GM18505 (cell line): ENCODE results near the gene CALD1.

Source experiments
- ATAC-seq: cut with Tn5 transposase; IDR thresholded peaks from one replicate; pipeline ENCODE4 v1.9.1; 2021; ENCODE audit not compliant: unreplicated experiment
- POLR2A ChIP-seq: IDR thresholded peaks from 4 replicates; pipeline ENCODE4 v1.6.1; 2011; ENCODE audit warnings: borderline replicate concordance; ENCODE audit not compliant: insufficient read depth, insufficient read length; ENCODE audit errors: extremely low read depth

The CALD1 gene

DNA sequence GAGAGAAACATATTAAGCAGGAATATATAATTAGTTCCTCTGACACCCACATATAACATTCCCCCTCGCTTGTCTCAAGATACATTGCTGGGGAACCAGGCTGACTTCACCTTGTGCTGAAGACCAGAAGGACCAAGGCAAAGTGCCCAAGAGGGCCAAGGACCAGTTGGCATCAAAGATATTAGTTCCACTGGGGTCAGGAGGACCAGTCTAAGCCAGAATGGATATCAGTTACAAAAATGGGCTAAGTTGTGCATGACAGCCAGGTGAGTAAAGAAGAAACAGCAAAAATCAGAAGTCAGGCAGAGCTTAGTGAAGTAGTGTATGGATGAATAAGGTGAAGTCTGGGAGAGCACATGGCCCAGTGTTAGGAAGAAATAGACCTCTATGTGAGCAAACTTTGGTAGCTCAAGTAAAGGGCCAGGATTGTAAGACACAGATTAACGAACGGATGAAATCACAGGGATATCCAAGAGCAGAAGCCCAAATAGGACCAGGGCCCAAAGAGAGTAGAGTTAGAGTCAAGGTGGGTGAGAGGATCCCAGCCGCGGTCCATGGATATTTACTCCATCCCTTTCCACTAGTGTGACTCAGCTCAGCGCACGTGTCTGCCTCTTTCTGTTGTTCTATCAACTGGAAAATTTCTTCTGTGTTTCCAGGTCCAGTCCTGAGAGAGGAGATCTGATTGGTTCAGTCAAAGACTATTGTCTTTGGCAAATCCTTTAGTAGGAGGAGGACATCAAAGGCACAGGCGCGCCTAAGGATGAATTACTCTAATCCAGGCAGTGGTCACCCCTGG lies 5.0 kb downstream of the CALD1 start:
- no peak for TF ChIP-seq POLR2A
- ATAC-seq: no peak

DNA sequence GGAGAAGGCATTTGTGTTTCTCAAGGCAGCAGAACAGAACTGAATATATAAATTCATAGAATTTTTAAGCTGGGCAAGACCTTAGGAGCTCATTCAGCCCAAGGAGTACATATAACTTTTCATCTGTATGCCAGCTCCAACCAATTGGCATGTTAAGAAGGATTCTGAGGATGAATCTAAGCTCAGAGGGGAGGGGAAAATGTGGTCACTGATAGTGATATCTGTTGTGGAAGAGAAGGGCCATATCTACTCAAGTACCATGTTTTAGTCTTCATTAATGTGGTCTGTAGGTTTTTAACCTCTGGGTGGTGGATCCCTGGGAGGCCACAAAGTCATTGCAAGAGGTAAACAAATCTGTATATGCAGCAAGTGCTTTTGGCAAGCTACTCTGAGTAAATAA lies 6.4 kb downstream of the CALD1 start:
- ATAC-seq: no peak

DNA sequence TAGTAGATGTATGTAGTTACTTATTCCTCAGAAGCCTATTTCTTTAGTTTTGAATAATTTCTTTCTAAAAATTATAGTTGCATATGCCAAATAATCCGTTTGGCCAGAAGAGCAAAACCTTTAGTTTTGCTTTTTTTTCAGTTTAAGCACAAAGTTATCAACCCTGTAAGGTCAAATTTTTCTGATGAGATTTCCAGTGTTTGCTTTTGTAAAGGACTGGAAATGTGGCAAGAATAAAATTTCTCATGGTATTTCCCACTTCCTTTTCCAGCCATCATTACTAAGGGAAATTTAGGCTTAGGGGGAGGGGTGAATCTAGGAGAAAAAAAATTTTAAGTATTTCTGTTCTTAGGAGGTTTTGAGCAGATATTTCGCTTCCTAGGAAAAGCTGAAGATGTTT lies 7.6 kb downstream of the CALD1 start:
- ATAC-seq: no peak
- TF ChIP-seq POLR2A: no peak

More for the DNA sequence above, 6.4 kb downstream of the CALD1 start:
- no peak for TF ChIP-seq POLR2A

- no peak for ATAC-seq
- TF ChIP-seq POLR2A: no peak
Observed at GRCh38 chr7:134787720-134788119, 8.3 kb downstream of the CALD1 start.

DNA sequence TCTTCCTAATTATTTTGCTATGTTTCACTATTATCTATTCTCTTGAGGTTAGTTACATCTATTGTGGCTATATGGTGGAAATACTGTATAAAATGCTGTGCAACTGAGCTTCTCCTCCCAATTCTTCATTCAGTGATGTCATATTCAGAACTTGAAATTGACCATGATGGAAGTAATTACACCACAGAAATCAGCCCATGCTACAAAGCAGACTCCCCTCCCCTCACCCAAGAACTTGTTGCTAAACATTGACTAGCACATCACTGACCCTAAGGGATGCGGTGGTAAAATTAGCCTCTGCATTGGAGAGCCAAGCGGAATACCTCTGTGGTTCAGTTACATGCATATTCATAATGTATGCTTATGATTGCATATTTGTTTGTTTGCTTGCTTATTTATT lies 8.8 kb downstream of the CALD1 start:
- no peak for TF ChIP-seq POLR2A
- ATAC-seq: no peak

GRCh38 chr7:134789967-134790685 lies 10.7 kb downstream of the CALD1 start:
- no peak for TF ChIP-seq POLR2A
- ATAC-seq: no peak

DNA sequence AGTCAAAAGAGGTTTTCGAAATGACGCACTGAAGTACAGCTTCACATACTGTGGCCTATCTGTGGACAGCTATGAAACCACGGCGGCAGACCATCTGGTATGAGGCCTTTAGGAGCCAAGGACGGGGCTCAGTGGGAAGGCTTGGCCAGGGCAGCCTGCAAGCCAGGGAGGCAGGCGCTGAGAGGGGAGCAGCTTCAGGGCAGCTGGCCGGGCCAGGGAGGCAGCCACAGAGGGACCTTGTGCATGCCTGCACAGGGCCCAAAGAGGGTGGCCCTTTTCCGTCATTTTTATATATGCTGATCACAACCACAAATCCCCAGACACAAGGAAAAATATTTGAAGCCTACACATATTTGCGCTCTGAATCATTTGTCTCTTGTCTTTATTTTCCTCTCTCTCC lies 13.5 kb downstream of the CALD1 start:
- ATAC-seq: no peak
- TF ChIP-seq POLR2A: no peak

- no peak for TF ChIP-seq POLR2A
- ATAC-seq: no peak
Observed at GRCh38 chr7:134795231-134795630, 15.8 kb downstream of the CALD1 start.

- no peak for TF ChIP-seq POLR2A
- no peak for ATAC-seq
Observed at GRCh38 chr7:134798155-134798554, 18.7 kb downstream of the CALD1 start.

- ATAC-seq: no peak
Observed at GRCh38 chr7:134799377-134799776, 19.9 kb downstream of the CALD1 start.

DNA sequence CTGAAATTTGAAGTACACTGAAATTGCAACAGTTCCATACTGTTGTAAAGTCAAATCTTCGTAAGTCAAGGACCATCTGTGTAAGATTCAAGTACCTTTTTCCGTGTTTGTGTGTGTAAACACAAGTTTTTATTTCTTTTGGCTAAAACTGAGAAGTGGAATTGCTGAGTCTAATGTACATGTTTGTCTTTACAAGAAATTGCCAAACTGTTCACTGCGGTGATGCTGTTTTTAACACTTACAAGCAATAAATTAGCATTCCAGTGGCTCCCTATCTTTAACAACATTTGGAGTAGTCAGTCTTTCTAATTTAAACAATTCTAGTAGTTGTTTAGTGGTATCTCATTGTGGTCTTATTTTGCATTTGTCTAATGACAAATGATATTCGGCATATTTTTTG lies 23.3 kb downstream of the CALD1 start:
- no peak for TF ChIP-seq POLR2A
- no peak for ATAC-seq

More at GRCh38 chr7:134799377-134799776, 19.9 kb downstream of the CALD1 start:
- TF ChIP-seq POLR2A: no peak

DNA sequence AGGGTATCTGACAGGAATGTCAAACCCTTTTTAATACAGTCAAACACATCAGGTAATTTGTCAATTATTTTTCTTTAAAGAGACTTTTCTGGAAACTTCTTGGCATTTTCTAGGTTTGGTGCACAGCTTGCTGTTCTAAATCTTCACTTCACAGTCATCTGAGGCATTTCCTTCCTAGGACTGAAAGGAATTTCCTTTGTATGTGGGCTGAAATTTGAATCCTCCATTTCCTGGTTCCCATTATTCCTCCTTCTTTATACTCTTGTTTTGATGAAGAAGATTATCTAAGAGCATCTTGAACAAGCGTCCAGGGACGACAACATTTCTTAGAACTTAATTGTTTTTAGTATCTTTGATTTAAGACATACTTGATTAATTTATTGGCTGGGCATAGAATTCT lies 24.9 kb downstream of the CALD1 start:
- no peak for ATAC-seq
- no peak for TF ChIP-seq POLR2A

DNA sequence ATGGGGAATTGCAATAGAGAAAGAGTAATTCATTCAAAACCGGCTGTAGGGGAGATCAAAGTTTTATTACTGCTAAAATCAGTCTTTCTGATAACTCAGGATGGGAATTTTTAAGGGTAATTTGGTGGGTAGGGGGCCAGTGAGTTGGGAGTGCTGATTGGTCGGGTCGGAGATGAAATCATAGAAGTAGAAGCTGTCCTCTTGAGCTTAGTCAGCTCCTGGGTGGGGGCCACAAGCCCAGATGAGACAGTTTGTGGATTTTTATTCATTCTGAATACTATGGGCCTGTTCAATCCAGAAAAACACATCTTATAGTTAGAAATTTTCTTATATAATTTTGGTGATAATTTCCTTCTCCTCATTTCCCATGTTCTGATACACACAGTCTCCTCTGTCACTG lies 25.4 kb downstream of the CALD1 start:
- ATAC-seq: no peak
- no peak for TF ChIP-seq POLR2A

DNA sequence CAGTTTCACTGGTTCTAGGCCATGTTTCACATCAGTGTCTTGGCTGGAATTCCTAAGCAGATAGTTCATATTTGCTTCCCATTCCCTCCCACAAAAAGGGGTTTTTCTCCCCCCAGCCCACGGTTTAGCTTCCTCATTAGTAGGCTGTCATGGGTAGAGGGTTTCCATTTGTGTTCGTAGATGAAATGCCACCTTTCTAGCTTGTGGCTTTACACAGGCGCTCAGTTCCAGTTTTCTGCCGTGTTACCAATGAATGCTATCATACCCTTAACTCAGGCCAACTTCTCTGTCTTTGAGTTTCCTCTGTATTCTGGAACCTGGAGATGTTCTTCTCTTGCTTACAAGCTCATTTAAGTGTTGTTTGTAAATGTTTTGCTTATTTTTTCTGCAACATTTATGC lies 26.8 kb downstream of the CALD1 start:
- no peak for TF ChIP-seq POLR2A
- no peak for ATAC-seq
